Measurements from ENCODE around the gene RERG. TPM values are rescaled to one million over a fixed set of nuclear protein-coding genes. Genes with fewer than 3 reads are reported as not detected.

Gene RERG
- total RNA-seq, 1 donor from 2014 or later: 0.14 TPM

DNA sequence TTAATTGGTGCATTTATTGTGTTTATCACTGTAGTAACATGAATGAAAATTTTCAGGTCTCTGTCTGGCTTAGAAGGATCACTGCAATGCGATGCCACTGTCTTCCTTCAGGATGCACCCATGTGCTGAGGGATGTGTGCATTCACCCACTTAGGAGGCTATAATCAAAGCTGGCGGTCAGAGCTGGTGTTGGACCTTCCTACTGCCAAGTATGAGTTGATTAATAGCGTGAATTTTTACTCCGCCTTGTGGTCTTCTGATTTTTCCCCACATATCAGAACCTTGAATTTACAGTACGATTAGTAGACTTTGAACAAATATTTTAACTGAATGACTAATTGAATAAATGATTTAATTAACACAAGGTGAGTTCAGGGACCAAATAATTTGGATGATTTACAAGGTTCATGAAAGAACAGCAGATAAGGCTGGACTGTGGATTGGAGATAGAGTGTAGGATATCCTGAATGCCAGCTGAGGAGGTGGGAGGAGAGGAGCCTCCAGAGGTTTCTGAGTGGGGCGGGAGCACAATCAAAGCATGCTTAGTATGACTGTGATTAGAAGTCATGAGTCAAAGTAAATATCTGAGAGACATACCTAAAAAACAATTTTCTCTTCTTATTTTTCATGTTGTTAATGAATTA lies 50.1 kb downstream of the RERG start:
- no peaks in the 10 kb centered on the region for H3K36me3 Mint-ChIP-seq (ENCODE audit: low read depth, unreplicated experiment)
- Histone ChIP-seq H3K4me3 (ENCODE audit: insufficient read depth, low read depth, low read length) (no peak overlapping the region), H3K36me3 (ENCODE audit: insufficient read depth, low read length) (no peaks in the 10 kb centered on the region), H2AFZ (ENCODE audit: low read depth, low read length) (no peak overlapping the region), H3K9ac (ENCODE audit: low read length) (no peak overlapping the region), H3K27ac (ENCODE audit: low read depth, low read length) (no peak overlapping the region), H3K79me2 (ENCODE audit: insufficient read depth, low read length) (no peaks in the 10 kb centered on the region), H3K27me3 (ENCODE audit: insufficient read depth, low read length) (no peaks in the 10 kb centered on the region), H3K4me2 (ENCODE audit: low read length) (no peak overlapping the region), H4K20me1 (ENCODE audit: insufficient read depth, low read length) (no peaks in the 10 kb centered on the region), H3K9me3 (ENCODE audit: insufficient read depth, low read depth, low read length) (no peaks in the 10 kb centered on the region), H3K4me1 (ENCODE audit: insufficient read depth, low read length) (no peaks in the 10 kb centered on the region)
- peaks cover 3% of the 10 kb centered on the region for H3K27me3 Mint-ChIP-seq (ENCODE audit: low read depth, unreplicated experiment)
- no peak for DNase-seq (ENCODE audit: low read depth)
- no peak for FAIRE-seq
- no peak for TF ChIP-seq EZH2 (IDR thresholded peaks at IDR 0.05; ENCODE audit: insufficient read depth, low read length)
- TF ChIP-seq, protein P1, sequence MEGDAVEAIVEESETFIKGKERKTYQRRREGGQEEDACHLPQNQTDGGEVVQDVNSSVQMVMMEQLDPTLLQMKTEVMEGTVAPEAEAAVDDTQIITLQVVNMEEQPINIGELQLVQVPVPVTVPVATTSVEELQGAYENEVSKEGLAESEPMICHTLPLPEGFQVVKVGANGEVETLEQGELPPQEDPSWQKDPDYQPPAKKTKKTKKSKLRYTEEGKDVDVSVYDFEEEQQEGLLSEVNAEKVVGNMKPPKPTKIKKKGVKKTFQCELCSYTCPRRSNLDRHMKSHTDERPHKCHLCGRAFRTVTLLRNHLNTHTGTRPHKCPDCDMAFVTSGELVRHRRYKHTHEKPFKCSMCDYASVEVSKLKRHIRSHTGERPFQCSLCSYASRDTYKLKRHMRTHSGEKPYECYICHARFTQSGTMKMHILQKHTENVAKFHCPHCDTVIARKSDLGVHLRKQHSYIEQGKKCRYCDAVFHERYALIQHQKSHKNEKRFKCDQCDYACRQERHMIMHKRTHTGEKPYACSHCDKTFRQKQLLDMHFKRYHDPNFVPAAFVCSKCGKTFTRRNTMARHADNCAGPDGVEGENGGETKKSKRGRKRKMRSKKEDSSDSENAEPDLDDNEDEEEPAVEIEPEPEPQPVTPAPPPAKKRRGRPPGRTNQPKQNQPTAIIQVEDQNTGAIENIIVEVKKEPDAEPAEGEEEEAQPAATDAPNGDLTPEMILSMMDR (IDR thresholded peaks at IDR 0.05; ENCODE audit: insufficient read depth, low read depth, low read length): no peak
- H3K4me1 Mint-ChIP-seq (ENCODE audit: low read depth, unreplicated experiment): no peaks in the 10 kb centered on the region
- no peak overlapping the region for H3K27ac Mint-ChIP-seq (ENCODE audit: unreplicated experiment)
- H3K9me3 Mint-ChIP-seq (ENCODE audit: unreplicated experiment): no peaks in the 10 kb centered on the region
- H3K4me3 Mint-ChIP-seq (ENCODE audit: unreplicated experiment): no peak overlapping the region

DNA sequence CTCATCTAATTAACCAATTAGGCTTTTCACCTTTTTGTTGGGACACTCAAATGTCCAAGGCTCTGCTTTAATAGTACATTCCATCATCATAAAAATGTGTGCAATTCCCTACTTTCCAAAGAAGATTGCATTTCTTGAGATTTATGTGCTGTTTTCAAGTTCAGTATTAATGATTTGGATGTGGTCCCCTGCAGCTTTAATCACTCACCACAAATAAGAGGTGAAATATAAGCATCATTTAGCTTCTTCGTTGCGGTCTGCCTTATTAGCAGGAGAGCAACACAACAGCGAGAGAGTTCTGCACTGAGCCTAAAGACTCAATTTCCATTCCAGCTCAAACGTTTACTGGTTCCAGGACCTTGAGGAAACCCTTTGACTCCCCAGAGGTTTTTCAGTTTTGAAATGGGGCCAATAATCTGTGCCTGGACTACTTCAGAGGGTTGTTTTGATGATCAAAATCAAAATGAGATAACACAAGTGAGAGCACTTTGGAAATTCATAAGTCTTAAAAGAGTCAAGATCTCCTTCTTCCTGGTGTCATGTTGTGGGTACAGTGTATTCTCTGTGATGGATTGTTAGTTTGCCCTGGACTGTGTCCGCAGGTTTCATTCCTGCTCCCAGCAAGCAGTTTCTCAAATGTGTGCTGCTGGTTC lies 53.1 kb downstream of the RERG start:
- no peaks in the 10 kb centered on the region for H3K36me3 Mint-ChIP-seq (ENCODE audit: low read depth, unreplicated experiment)
- Histone ChIP-seq H3K36me3 (ENCODE audit: insufficient read depth, low read length) (no peaks in the 10 kb centered on the region), H3K9me3 (ENCODE audit: insufficient read depth, low read depth, low read length) (no peaks in the 10 kb centered on the region), H3K79me2 (ENCODE audit: insufficient read depth, low read length) (no peaks in the 10 kb centered on the region), H3K27ac (ENCODE audit: low read depth, low read length) (no peak overlapping the region), H3K27me3 (ENCODE audit: insufficient read depth, low read length) (no peaks in the 10 kb centered on the region), H4K20me1 (ENCODE audit: insufficient read depth, low read length) (no peaks in the 10 kb centered on the region), H3K4me3 (ENCODE audit: insufficient read depth, low read depth, low read length) (no peak overlapping the region), H3K4me1 (ENCODE audit: insufficient read depth, low read length) (no peaks in the 10 kb centered on the region), H2AFZ (ENCODE audit: low read depth, low read length) (no peak overlapping the region), H3K9ac (ENCODE audit: low read length) (no peak overlapping the region), H3K4me2 (ENCODE audit: low read length) (no peak overlapping the region)
- peaks cover 3% of the 10 kb centered on the region for H3K4me1 Mint-ChIP-seq (ENCODE audit: low read depth, unreplicated experiment)
- DNase-seq (ENCODE audit: low read depth) (no peak), FAIRE-seq (no peak)
- no peak overlapping the region for H3K4me3 Mint-ChIP-seq (ENCODE audit: unreplicated experiment)
- peaks cover 1% of the 10 kb centered on the region for H3K9me3 Mint-ChIP-seq (ENCODE audit: unreplicated experiment)
- peaks cover 3% of the 10 kb centered on the region for H3K27me3 Mint-ChIP-seq (ENCODE audit: low read depth, unreplicated experiment)
- TF ChIP-seq, protein P1 (IDR thresholded peaks at IDR 0.05; ENCODE audit: insufficient read depth, low read depth, low read length): no peak
- TF ChIP-seq EZH2 (IDR thresholded peaks at IDR 0.05; ENCODE audit: insufficient read depth, low read length): no peak
- no peak overlapping the region for H3K27ac Mint-ChIP-seq (ENCODE audit: unreplicated experiment)

Data from astrocyte (in vitro differentiated cells and primary cell).